Raji (cell line): ENCODE measurements around the gene PLD4.

Experiments used
- POLR2A ChIP-seq: IDR thresholded peaks from 2 replicates; pipeline ENCODE4 v1.6.1; 2011; ENCODE audit warnings: low read depth, low read length, control low read depth; ENCODE audit not compliant: insufficient read depth

The PLD4 gene

DNA sequence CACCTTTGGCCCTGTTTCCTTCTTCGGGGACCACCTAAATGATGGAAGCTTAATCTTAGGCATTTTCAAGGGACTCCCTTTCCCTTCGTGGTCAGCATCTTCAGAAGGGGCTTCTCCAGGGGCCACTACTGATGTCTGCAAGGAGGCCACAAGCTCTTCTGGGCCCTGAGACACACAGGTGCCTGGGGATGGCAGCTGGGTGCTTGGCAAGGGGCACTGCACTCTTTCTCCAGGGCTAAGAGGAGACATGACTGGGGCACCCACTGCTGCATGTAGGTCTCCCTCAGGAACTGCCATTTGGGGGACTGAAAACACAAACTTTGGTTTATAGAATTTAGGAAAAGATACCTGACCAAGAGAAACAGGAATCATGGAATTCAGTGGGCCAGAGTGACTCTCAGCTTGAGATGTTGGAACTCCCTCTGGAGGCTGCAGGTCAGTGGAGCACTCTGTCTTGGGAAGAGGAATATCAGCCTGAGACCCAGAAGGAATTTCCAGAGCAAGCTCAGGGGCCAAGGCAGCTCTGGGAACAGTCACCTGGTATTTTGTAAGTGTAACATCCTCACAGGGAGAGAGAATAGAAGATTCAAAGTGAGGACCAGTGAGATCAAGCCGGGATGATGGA is 16.0 kb downstream of the PLD4 start:
- no peak for TF ChIP-seq POLR2A

DNA sequence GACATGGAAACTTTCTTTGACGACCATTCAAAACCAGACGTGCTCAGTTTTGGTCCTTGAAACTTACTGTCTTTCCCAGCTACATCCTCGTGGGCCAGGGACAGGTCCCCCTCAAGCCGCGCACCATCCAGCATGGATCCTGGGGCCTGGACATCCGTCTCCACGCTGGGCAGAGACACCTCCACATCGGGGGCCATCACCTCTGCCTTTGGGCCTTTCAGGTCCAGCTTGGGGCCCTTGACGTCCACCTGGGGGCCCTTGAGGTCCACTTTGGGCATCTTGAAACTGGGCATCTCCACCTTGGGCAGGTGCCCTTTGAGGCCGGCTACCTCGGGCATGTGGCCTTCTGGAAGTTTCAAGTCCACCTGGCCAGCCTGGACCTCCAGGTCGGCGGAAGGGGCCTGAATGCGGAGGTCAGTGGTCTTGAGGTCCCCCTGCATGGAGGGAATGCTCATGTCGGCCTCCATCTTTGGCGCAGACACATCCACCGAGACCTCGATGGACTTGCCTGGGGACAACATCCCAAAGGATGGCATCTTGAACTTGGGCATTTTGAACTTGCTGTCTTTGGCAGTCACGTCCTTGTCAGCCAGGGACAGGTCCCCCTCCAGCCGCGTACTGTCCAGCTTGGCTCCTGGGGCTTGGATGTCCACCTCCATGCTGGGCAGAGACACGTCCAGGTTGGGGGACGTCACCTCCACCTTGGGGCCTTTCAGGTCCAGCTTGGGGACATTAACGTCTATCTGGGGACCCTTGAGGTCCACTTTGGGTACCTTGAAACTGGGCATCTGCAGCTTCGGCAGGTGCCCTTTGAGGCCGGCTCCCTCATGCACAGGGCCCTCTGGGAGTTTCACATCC is 17.1 kb downstream of the PLD4 start:
- no peak for TF ChIP-seq POLR2A

DNA sequence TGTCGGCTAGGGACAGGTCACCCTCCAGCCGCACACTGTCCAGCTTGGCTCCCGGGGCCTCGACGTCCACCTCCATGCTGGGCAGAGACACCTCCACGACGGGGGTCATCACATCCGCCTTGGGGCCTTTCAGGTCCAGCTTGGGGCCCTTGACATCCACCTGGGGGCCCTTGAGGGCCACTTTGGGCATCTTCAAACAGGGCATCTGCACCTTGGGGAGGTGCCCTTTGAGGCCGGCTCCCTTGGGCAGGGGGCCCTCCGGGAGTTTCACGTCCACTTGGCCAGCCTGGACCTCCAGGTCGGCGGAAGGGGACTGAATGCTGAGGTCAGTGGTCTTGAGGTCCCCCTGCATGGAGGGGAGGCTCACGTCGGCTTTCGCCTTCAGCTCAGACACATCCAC is 17.9 kb downstream of the PLD4 start:
- no peak for TF ChIP-seq POLR2A

DNA sequence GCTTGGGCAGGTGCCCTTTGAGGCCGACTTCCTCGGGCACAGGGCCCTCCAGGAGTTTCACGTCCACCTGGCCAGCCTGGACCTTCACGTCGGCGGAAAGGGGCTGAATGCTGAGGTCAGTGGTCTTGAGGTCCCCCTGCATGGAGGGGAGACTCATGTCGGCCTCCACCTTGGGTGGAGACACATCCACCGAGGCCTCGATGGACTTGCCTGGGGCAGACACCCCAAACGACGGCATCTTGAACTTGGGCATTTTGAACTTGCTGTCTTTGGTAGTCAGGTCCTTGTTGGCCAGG is 24.0 kb downstream of the PLD4 start:
- no peak for TF ChIP-seq POLR2A

DNA sequence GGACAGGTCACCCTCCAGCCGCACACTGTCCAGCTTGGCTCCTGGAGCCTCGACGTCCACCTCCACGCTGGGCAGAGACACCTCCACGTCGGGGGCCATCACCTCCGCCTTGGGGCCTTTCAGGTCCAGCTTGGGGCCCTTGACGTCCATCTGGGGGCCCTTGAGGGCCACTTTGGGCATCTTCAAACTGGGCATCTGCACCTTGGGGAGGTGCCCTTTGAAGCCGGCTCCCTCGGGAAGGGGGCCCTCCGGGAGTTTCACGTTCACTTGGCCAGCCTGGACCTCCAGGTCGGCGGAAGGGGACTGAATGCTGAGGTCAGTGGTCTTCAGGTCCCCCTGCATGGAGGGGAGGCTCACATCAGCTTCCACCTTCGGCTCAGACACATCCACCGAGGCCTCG is 25.3 kb downstream of the PLD4 start:
- TF ChIP-seq POLR2A: no peak

DNA sequence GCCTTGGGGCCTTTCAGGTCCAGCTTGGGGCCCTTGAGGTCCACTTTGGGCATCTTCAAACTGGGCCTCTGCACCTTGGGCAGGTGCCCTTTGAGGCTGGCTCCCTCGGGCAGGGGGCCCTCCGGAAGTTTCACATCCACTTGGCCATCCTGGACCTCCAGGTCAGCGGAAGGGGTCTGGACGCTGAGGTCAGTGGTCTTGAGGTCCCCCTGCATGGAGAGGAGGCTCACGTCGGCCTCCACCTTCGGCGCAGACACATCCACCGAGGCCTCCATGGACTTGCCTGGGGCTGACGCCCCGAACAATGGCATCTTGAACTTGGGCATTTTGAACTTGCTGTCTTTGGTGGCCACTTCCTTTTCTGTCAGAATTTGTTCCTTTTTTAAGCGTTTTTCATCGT is 28.4 kb downstream of the PLD4 start:
- no peak for TF ChIP-seq POLR2A

DNA sequence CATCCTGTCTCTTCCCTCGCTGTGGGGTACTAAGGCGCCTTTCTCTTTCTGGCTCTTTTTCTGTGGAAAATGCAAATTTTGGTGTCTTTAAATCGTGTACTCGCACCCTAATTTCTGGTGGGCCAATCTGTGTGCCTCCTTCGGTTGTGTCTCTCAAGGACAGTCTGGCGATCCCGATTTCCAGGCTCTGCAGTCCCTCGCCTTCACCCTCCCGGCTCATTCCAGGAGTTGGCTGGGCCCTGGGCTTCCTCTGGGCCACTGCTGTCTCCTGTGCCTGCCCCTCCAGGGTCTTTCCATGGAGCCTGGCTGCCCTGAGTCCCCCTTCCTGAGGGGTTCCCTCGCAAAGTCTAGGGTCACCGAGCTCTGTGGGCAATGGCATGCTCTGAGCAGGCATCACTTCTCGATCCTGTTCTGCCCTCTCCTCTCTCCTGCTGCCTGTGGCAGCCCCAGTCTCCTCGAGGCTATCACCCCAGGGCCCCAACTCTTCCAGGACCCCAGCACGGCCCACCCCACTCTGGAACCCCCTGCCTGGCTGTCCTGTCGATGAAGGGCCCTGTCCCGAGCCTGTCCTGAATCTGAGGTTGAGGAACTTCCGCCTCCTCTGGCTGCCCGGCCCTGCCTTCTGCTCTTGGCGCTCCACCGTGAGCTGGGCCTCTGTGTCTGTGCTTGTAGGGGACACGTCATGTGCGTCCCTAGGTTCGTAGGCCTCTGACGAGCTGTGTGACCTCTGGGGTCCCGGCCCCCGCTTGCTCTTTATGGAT is 29.4 kb downstream of the PLD4 start:
- no peak for TF ChIP-seq POLR2A

DNA sequence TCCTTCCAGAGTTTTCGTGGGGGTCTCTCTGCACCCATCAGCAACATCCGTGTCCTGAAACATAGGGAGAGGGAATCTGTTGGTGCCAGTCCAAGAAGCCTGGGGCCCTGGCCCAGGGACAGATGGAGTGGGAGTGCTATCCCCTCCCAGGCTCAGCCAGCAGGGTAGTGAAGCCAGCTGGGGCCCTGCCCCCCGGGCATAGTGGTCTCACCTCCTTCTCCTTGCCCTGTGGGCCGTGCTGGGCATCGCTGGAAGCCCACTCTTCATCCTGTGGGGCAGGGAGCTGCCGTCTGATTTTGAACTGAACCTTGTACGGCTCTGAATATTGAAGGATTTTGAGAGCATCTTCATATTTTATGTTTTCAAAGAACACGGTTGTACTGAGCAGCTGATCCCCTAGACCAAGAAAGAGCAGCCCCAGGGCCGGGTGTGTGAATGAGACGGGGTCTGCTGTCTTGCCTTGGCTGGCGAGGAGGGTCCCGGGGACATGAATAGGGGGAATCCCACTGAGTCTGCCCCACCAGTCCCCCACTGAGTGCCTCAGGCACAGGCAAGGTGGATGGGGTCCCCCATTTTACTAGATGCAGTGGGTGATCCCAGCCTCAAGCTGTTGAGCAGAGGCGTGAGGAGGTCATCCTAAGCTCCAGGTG is 30.2 kb downstream of the PLD4 start:
- no peak for TF ChIP-seq POLR2A

DNA sequence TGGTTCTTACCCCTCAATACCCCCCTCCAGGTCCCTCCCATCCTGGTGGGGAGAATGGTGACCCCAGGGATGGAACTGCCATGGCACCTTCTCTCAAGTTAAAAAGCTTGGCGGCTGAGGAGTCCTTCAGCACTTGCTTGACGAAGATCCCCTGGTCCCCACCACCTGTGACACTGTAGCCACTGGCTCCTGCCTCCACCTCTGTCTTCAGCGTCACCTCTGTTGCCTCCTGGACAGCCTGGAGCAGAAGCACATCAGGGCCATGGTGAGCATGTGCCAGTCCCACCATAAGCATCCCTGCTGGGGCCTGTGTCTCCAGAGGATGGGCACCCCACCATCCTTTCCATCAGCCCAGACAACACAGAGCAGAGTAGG is 30.7 kb downstream of the PLD4 start:
- TF ChIP-seq POLR2A: no peak

DNA sequence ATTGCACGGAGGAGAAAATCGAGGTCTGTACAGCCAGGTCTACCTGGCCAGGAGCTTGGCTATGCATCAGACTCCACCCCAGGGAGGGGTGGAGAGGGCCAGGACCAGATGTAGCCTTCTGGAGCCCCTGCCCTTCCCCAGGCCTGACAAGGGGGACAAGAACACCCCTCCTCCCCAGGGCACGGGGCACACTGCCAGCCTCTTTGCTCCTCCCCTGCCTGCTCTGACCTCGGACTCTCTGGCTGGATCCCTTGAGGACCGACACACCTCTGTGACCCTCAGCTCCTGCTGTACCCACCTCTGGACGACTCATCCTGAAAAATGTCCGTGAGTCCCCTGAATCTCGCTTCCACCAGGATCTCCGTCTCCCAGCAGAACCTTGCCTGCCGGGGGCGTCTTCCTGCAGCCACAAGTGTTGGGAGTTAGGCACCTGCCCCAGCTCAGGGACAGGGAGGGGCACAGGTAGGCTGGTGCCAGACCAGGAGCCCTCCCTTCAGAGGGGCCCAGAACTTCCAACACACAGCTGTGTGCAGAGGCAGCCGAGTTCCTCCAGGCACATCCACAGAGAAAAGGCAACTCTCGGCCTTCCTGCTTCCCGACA is 31.7 kb downstream of the PLD4 start:
- no peak for TF ChIP-seq POLR2A

DNA sequence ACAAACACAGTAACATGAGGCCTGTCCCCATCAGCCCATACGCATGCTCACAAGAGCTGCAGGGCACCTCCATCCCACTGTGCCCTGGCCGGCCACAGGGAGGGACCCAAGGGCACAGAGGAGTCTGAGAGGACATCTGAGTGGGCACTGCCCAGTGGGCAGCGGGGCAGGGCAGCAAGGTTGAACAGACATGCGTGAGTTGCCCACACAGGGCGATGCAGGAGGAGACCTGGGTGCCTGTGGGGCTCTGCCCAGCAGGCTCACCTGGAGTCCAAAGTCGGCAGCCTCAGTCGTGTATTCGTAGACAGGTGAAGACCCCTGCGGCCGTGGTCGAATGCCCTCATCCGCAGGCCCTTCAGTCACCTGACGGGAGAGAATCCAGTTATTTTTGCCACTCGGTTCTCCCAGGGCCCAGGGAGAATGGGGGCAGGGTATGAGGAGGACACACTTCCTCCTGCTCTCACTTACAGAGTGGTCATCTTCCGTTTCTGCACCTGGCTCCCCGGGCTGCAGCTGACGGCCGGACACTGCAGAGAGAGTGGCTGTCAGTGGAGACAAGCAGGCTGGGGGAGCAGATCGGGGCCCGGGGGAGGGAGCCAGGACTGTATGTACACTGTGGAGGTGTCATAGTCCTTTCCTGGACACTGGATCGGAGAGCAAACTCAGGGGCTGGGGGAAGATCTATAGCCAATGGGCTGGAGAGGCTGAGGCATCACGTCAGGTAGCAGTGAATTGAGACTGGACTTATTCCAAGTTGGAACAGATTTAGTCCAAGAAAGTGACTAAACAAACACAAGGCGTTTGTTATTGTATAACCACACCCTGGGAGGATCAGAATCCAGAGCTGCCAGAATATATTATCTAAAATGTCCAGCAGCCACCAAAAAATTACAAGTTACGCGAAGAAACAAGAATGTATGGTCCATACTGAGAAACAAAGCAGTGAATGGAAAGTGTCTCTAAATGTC is 32.8 kb downstream of the PLD4 start:
- no peak for TF ChIP-seq POLR2A

DNA sequence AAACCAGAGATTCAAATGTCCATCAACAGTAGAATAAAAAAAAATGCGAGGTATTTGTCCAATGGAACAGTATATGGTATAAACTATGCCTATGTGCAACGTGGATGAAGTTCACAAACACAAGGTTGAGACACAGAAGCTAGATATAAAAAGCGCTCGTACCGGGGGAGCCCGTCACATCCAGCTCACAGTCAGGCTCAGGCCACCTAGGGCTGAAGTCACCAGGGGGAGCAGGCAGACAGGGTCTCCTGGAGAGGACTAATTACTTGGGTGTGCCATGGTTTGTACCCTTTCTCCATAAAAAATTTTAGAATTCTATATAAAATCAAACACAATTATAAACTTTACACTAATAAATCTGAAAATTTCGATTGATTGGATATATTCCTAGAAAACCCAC is 39.9 kb downstream of the PLD4 start:
- no peak for TF ChIP-seq POLR2A

DNA sequence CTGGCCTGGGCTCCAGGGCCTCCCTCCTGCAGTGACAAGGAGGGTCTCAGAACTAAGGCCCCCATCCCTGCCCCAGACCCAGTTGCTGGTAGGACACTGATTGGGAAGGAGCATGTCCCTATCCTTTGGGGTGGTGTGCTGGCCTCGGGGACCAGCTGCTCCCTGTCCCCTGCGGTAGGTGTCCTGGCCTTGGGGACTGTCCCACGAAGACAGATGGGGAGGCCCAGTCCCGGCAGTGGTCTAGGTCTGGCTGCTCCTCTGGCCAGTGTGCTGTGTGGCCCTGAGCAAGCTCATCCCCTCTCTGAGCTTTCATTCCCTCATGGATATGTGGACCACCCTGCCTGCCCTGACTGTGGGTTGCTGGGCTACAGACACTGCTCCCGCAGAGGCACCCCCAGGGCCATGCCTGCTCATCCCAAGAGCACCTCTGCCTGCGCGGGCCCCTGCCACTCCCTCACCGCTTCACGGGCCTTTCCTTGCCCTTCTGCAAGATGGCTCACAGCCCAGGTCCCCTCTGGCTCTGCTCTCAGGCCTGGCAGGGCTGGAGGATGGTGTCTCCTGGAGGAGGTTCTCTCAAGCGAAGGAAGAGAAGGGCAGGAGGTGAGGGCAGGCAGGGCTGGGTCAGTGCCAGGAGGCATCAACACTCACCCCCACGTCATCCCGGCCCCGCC is 41.0 kb downstream of the PLD4 start:
- no peak for TF ChIP-seq POLR2A
